Lung (tissue), 12 donors: ENCODE measurements around the gene BRD3. TPM values are rescaled to one million over a fixed set of nuclear protein-coding genes. Genes with fewer than 3 reads are reported as not detected.

Experiments used
- ATAC-seq: fragments of 200-7000 bp; cut with Tn5 transposase; one replicate; pipeline ENCODE4 v1.9.1; 2020; ENCODE audit warnings: moderate number of reproducible peaks; ENCODE audit not compliant: insufficient read depth, low FRiP score
- DNase-seq, 3 donors: peaks; one replicate each; pipeline ENCODE4 v3.0.0-alpha.2; 2013 to 2017
- H3K27ac ChIP-seq, 2 donors: one replicate each; pipeline ENCODE4 v1.5.1; 2013; ENCODE audit warnings: mild to moderate bottlenecking in 2 of 2, moderate library complexity in 2 of 2, control low read depth in 1 of 2, inconsistent platforms in 1 of 2, low read depth in 1 of 2, low read length in 1 of 2
- H3K27me3 ChIP-seq, 3 donors: one replicate each; pipeline ENCODE4 v1.5.1; 2013; ENCODE audit warnings: low read length in 2 of 3; ENCODE audit not compliant: control insufficient read depth in 3 of 3, insufficient read depth in 3 of 3
- H3K36me3 ChIP-seq, 4 donors: one replicate each; pipeline ENCODE4 v1.5.1; 2013; ENCODE audit warnings: low read length in 4 of 4, mild to moderate bottlenecking in 1 of 4, moderate library complexity in 1 of 4; ENCODE audit not compliant: control insufficient read depth in 4 of 4, insufficient read depth in 4 of 4
- H3K4me1 ChIP-seq, 5 donors: one replicate each; pipeline ENCODE4 v1.5.1; 2013; ENCODE audit warnings: low read length in 5 of 5, mild to moderate bottlenecking in 2 of 5, moderate library complexity in 1 of 5; ENCODE audit not compliant: control insufficient read depth in 5 of 5, insufficient read depth in 5 of 5
- H3K4me3 ChIP-seq: one replicate; pipeline ENCODE4 v1.5.1; 2013; ENCODE audit warnings: mild to moderate bottlenecking, control low read depth, moderate library complexity
- H3K9ac ChIP-seq, 2 donors: one replicate each; pipeline ENCODE4 v1.5.1; 2013; ENCODE audit warnings: low read length in 2 of 2, control low read depth in 1 of 2; ENCODE audit not compliant: insufficient read depth in 1 of 2
- H3K9me3 ChIP-seq, 4 donors: one replicate each; pipeline ENCODE4 v1.5.1; 2013; ENCODE audit warnings: low read length in 3 of 4, mild to moderate bottlenecking in 1 of 4, moderate library complexity in 1 of 4; ENCODE audit not compliant: control insufficient read depth in 4 of 4, insufficient read depth in 3 of 4
- CTCF ChIP-seq: IDR thresholded peaks from 2 replicates; pipeline ENCODE4 v1.5.1; 2012; ENCODE audit warnings: mild to moderate bottlenecking; ENCODE audit errors: control extremely low read depth, extremely low read depth
- WGBS, 2 donors: extraction: QIAGEN DNeasy Blood & Tissue Kit; methylation state at CpG; one replicate each; pipeline ENCODE4 v1.1.7; 2013; 5-methylcytosine and 5-hydroxymethylcytosine counted together
- polyA plus RNA-seq, 2 donors: library from polyadenylated mRNA; stranded (reverse); fragments of 200-250 nt; gene quantifications; one replicate each; pipeline ENCODE4 v1.2.1, GENCODE V29; 2013
- total RNA-seq, 2 donors: library from RNA; depleted of rRNA in 1 of 2; stranded (reverse); fragments of >200 nt in 1 of 2; gene quantifications; one replicate each; pipeline ENCODE4 v1.2.1, GENCODE V29; 2014 to 2021
- donor health status: control.
- donor health status: control.
- donor health status: Bipolar disorder and iron deficiency.
- donor health status: healthy.
- donor health status: DM: yes; HTN: yes; CAD: no.

The BRD3 gene
- total and polyA plus RNA-seq, 4 donors: 9.1 to 38.5 (median 21.9) TPM

DNA sequence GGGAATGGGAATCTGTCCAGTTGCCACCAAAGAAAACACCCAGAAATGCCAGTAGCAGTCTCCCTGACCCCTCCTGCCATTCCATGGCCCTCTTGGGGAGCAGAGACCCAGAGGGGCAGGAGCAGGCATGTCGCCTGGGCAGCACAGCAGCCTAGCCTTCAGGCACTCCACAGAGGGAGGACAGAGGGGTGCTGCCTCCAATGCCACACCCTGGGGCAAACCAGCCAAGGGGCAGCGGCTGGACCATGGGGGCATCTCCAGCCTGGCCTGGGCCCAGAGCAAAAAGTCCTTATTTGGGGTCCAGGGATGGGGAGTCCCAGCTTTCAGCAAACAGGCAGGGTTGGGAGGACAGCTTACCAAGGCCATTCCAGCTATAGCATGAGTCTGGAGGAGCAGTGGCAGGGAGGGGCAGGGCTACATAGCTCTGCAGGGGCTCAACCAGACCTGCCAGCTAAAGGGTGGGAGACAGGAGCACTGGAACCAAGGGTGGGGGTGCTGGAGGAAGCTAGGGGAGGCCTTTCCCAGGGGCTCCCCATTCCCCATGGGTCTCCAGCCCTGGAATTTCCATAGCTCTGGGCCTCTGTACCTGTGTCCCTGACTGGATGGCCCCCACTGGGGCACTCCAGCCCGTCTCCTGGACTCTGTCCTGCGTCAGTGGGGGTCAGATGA lies 6.7 kb downstream of the BRD3 start:
- no peak overlapping the region for H3K4me3 ChIP-seq
- no peaks in the 10 kb centered on the region for H3K9me3 ChIP-seq
- peaks cover 2 to 49% (median 26%) of the 10 kb centered on the region in 5 donors for H3K4me1 ChIP-seq
- TF ChIP-seq CTCF: no peak
- ATAC-seq (no peak), DNase-seq (no peak)
- 83 to 93% methylated on average over 4 of the region's 4 CpGs for WGBS, 2 donors
- no peak overlapping the region for H3K27ac ChIP-seq
- no peaks in the 10 kb centered on the region for H3K27me3 ChIP-seq
- no peak overlapping the region for H3K9ac ChIP-seq
- no peaks in the 10 kb centered on the region for H3K36me3 ChIP-seq

DNA sequence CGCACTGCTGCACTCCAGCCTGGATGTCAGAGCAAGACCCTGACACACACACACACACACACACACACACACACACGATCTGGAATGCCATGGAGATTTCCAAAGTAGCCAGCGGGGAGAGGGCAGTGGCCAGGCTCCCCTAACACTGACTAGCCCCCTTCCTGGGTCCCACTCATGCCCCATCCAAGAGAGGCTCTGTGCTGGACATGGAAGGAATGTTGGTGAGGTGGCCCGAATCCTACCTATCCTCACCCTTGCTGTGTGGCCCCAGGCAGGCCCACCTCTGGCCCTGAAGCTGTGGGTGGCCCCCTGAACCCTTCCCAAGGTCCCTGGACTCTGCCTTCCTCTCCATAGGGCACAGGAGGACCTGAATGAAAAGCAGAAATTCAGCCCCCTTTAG lies 7.3 kb downstream of the BRD3 start:
- WGBS, 2 donors: 71 to 74% methylated on average over 4 of the region's 4 CpGs
- no peaks in the 10 kb centered on the region for H3K27me3 ChIP-seq
- no peak overlapping the region for H3K4me3 ChIP-seq
- peak overlapping the region in 1 of 2 donors; percentile 8 for H3K27ac ChIP-seq
- DNase-seq: peak in 1 of 3 donors; percentile 11
- H3K9me3 ChIP-seq: no peaks in the 10 kb centered on the region
- TF ChIP-seq CTCF: no peak
- H3K9ac ChIP-seq: no peak overlapping the region
- H3K36me3 ChIP-seq: no peaks in the 10 kb centered on the region
- H3K4me1 ChIP-seq: peaks cover 3 to 53% (median 29%) of the 10 kb centered on the region in 5 donors
- no peak for ATAC-seq

DNA sequence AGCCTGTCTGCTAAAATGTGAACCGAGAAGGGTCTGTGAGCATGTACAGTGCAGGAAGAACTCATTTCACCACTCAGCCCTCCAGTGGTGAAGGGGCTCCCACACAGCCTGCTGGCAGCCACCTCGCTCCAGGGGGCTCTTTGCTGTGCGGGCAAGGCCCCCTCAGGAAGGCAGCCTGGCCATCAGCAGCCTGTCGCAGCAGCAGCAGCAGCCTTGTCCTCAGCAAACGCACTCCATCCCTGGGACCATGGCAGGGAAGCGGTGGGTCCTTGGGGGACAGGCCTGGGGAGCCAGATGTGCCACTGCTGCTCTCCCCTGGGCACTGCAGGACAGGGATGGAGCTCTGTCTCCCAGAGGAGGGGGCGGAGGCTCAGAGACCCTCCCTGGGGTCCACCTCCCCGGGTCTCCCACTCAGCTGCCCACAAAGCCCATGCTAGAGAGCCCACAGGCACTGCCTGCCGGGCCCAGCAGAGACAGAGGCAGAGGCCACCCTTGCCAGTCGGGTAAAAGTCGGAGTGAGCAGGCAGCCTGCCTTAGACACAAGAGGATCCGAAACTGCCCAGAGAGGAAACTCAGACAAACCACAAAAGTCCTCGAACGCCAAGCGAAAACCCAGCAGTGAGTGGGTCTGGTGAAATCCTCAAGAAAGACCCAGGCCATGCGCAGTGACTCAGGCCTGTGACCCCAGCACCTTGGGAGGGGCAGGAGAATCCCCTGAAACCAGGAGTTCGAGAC lies 8.0 kb downstream of the BRD3 start:
- DNase-seq (peak in 1 of 3 donors; percentile 14), ATAC-seq (no peak)
- H3K9me3 ChIP-seq: no peaks in the 10 kb centered on the region
- WGBS, 2 donors: 58 to 71% methylated on average over 17 of the region's 17 CpGs
- no peak overlapping the region for H3K9ac ChIP-seq
- H3K4me1 ChIP-seq: peaks cover 6 to 56% (median 26%) of the 10 kb centered on the region in 5 donors
- TF ChIP-seq CTCF: no peak
- H3K36me3 ChIP-seq: no peaks in the 10 kb centered on the region
- no peaks in the 10 kb centered on the region for H3K27me3 ChIP-seq
- no peak overlapping the region for H3K27ac ChIP-seq
- H3K4me3 ChIP-seq: no peak overlapping the region
